CD4-positive, alpha-beta T cell treated with Interleukin-17A for 1 hour (primary cell): ENCODE results near the gene ATP2B2.

Experiments used
- DNase-seq: peaks from one replicate; pipeline ENCODE4 v3.0.0-alpha.2; 2020

Gene ATP2B2

DNA sequence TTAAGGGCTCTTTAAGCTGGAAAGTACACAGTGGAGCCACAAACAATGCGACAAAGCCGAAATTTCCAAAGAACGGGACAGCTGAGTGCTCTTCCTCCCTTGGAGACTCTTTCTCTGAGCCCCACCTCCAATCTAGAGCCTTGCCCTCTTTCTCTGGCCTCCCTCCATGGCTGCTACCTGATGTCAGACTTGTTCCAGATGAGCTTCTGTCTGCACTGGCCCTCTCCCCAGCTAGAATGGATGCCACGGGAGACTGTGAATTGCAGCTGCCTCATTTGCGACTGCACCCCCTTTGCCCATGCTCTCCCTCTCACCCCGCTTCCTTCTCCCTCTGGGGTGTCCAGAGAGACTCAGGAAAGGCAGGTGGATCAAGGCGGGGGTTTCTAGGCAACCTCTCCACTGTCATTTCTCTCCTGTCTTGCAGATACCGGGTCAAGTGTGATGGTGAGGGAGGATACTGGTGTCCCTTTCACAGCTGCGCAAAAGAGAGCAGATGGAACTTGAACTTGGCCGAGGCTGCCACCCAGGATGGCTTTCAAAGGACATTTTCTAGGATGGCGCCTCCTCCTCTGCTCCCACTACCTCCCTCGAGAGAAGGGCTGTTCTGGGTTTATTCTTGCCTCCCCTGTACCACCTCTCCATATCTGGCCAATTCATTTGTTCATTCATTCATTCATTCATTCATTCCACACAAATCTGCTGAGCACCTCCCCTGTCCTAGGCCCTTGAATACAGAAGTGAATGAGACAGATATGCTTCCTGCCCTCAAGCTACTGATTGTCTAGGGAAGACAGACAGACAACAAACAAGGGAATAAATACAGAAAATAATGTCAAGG, 12.8 kb downstream of the ATP2B2 start:
- DNase-seq, result no peak

DNA sequence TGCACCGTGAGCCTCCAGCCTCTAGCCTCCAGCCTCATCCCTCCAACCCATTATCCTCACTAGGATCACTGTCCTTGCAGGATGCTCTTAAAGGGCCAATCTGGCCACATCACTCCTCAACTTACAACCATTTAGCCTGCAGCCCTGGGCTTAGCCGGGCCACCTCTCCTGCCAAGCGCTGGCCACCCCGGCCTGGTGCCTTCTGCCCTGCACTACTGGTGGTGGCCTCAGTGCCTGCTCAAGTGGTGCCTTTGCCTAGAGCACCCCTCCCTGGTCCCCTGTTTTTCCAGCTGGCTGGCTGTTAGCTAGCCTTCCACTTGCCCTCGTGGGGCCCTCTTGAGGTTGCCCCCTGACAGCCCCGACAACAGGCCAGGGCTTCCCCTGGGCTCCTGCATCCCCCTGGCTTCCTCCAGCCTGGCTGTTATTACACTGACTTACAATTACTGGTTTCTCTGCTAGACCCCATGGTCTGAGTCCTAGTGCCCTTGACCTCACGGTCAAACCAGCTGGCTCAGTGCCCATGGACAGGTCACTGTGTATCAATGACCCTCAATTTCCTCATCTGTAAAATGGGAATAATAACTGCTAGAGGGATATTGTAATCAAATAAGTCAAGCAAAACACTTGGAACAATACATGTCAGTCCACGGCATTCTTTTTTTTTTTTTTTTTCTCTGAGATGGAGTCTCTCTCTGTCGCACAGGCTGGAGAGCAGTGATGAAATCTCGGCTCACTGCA, 15.5 kb downstream of the ATP2B2 start:
- DNase-seq, result no peak

DNA sequence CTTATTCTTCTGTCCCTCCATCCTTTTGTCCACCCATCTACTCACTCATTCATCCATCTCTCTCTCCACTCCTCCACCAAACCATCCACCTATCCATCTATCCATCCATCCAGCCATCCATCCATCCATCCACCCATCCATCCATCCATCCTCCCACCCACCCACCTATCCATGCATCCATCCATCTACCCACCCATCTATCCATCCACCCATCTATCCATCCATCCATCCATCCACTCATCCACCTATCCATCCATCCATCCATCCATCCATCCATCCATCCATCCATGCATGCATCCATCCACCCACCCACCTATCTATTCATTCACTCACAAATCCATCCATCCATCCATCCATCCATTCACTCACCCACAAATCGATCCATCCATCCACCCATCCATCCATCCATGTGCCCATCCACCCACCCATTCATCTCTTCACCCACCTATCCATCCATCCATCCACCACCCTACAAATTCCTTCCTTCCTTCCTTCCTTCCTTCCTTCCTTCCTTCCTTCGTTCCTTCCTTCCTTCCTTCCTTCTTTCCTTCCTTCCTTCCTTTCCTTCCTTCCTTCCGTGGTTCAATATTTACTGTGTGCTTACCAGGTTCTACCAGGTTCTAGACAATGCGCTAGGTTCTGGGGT, 17.3 kb downstream of the ATP2B2 start:
- DNase-seq, result no peak

DNA sequence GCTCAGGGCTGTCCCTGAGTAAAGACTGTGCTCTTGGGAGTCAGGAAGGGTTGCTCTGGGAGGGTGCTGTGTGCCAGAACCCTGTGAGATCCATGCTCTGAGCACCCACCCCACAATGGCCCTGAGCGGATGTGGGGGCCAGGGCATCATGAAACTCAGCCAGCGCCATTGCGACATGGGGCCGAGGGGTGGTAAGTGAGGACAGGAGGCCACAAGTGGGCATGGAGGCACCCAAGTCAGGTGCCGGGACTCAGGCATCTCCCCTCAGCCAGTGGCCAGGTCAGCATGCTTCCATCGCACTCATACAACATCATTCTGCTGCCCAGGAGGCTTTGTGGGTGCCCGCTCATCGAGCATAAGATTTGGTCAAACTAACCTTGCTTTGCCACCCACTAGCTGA, 19.6 kb downstream of the ATP2B2 start:
- no peak for DNase-seq

DNA sequence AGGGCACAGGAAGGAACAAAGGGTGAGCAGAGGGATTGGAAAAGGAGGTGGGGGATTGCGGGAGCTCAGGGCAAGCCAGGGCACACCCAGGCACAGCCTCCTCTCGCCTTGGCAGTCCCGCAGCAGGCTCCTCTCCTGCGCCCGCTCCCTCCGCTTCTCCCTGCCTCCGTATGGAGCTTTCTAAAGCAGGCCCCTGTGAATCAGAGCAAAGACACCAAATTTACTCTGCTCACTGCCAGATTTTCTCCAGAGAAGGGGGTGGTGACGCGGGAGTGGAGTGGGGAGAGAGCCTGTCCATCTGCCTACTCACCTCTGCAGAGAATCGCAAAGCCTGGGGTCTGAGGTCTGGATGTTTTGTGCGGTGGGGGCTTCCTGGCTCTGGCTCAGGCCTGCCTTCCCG, 20.0 kb downstream of the ATP2B2 start:
- DNase-seq, result no peak

DNA sequence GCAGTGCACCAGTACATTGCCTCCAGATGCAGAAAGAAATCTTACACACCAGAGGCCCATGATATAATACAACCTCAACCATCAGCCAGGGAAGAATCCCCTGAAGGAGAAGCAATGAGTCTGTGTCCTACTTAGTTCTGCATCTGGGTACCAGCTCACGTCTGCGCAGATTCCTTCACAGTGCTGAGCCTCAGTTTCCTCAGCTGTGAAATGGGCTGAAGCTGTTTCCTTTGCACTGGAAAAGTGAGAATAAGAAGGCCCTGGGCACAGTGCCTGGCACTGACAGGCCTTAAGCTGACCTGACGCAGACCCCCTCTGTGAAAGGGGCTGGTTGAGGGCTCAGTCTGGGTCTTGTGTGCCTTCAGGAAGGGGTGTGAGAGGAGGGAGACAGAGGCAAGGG, 20.7 kb downstream of the ATP2B2 start:
- DNase-seq, result no peak

DNA sequence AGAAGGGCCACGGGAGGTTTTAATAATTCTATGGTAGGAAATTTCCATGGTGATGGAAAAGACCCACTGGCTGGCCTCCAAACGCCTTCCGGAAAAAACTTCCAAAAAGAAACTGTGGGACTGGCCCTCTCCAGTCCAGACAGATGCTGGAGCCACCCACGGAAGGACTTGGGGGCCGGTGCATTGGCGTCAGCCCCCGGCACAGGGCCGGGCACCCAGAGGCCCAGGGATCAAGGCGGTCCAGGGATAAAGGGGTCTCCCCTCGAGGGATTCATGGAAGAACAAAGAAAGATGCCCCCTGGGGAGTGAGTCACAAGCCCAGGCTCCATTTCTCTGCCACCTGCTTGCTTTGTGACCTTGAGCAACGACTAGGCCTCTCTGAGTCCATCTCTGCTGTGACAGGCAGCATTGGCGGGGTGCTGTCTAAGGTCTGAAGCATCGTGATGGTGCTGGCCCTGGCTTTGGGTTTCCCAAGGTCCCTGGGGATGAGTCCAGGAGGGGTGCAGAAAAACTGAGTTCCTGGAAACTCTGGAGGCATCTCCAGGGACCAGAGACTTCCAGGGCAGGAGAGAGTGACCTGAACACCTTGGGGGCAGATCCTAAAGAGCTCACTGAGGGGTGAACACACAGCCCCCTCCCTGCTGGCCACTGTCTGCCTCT, 21.6 kb downstream of the ATP2B2 start:
- DNase-seq, result no peak

DNA sequence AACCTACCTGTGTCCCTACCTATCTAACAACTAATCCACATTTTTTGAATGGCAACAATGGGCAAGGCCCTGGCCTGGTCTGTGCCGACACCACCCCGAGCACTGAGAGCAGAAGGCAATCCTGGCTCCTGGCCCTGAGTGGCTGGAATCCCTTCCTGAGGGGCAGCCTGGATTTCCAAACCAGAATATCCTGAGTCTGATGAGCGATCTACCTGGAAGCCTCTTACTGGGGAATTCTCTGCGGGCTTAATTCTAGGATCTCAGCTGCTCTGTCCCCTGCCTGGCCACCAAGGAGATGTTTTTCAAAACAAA, 22.1 kb downstream of the ATP2B2 start:
- DNase-seq, result no peak

DNA sequence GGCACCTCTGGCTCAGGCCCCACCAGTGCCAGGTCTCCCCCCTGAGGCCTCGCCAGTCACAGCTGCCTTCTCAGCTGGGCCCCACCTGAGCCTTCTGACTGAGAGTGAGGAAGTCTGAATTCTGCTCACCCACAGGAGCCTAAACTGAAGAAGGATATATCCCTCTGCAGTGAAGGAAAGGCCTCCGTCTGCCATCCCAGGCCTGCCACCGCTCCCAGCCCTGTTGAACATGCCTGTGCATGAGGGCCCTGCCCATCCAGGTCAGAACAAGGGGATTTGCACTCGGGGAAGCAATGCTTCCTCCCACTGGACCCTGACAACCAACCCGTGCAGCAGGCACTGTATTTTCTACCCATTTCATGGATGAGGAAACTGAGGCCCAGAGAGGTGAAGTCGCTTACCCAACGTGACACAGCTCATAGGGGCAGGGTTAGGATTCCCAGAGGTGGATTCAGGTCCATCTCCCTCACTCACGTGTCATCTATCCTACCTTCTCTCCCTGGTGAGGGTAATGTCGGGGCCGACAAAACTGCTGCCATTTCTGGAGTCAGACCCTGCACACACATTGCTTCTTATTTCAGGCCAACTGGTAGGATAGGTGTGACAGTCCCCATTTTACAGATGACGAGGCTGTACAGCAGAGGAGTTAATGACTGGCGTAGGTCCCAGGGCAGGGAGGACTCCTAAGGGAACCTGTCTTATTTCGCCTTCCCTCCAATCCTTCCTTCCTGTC, 22.6 kb downstream of the ATP2B2 start:
- no peak for DNase-seq

DNA sequence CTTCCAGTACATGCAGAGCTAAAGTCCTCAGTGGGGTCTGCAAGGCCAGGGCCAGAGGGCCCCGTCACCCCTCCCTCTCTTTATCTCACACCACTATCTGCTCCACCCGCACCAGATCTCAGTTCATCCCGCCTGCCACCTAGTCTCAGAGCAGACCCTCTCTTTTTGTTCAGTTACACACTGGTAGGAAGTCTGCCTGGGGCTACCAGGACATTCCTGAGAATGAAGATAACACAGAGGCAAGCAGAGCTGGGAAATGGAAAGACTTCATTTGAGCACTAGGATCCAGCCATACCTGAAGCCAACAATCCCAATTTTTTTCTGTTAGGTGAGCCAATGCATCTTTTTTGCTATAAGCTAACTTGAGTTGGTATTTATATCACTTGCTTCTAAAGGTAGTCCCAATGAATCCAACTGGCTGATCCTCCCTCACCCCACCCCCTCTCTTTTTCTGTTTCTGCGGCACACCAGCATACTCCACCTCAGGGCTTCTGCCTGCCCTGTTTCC, 24.5 kb downstream of the ATP2B2 start:
- no peak for DNase-seq

DNA sequence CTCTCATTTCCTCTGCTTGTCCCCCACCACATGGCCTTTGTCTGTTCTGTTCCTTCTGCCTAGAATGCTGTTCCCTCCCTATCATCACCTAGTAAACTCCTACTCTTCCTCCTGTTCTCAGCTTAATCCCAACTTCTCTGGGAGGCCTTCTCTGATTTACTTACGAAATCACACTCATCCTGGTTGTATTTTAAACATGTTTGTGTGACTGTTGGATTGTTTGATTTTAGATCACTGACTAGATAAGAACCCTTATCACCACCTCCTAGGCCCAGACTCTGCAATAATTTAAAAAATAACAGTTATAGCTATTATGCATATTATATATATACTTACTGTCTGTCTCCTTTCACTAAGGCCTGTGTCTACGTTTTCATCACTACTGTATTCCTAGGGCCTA, 26.1 kb downstream of the ATP2B2 start:
- no peak for DNase-seq

DNA sequence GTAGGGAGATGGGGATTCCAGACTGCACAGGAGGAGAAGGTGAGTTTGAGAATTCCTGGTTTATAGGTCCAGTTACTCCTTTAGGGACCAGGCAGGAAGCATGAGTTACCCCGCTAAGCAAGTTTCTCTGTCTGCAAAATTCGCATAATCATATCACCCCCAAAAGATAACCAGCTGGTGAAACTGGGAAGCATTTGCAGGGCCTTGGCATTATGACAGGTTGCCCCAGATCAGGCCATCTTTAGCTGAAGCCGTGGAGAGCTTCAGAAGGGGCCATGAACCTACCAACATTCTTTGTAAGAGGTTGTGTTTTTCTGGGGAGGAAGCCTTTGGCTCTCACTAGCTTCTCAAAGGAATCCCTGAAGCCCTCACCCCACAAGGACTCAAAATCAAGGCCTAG, 29.4 kb downstream of the ATP2B2 start:
- DNase-seq, result no peak

DNA sequence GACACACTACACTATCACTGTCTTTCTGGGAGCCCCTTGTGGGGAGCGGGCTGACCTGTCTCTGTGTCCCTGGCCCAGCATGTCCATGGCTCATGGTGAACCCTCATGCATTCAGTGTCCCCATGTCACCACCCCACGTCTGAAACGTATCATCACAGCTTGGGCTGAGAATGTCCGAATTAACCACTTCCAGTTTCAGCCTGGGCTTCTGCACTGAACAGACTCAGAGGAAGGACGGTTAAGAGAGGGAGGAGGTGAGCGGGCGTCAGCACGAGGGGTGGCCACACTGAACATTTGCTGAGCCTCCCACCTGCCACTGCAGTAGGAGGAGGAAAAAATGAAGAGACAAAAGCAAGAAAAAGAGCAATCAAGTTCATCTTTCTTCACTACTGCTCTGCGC, 30.5 kb downstream of the ATP2B2 start:
- no peak for DNase-seq

DNA sequence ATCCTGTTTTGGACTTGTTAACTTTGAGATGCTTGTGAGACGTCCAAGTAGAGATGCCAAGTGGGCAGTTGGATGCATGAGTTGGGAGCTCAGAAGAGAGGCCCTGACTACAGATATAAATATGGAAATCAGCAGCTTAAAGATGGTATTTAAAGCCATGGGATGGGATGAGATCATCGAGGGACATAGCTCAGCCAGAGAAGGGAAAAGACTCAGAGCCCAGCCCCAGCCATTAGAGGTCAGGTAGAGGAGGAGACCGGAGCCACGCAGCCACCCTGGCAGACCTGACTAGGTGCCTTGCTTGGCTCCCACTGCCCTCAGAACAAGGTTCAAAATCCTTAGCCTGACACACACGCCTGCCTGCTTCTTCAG, 31.1 kb downstream of the ATP2B2 start:
- no peak for DNase-seq

DNA sequence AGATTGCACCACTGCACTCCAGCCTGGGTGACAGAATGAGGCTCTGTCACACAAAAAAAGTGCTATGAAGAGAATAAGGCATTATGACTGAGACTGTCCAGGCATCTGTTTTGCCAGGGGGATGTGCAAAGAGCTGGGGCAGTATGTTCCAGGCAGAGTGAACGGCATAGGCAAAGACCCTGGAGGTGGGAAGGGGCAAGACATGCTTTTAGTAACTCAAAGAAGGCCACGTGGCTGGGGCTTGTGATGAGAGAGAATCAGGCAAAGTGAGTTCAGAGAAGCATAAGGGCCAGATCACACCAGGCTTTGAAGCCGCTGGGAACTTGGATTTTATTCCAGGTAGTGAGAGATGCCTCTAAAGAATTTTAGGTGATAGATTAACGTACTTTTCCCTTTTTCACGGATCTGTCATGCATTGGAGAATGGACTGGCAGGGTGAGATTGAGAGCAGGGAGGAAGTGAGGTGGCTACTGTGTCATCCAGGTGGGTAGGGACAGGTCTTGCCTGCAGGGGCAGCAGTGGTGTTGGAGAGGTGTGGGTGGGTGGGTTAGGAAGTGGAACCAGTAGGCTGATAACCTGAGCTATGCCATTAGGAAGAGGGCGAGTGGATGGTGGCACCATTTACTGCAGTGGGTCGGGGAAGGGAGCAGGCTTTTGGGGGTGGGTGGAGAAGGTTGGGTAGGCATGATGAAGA, 31.7 kb downstream of the ATP2B2 start:
- DNase-seq, result no peak

DNA sequence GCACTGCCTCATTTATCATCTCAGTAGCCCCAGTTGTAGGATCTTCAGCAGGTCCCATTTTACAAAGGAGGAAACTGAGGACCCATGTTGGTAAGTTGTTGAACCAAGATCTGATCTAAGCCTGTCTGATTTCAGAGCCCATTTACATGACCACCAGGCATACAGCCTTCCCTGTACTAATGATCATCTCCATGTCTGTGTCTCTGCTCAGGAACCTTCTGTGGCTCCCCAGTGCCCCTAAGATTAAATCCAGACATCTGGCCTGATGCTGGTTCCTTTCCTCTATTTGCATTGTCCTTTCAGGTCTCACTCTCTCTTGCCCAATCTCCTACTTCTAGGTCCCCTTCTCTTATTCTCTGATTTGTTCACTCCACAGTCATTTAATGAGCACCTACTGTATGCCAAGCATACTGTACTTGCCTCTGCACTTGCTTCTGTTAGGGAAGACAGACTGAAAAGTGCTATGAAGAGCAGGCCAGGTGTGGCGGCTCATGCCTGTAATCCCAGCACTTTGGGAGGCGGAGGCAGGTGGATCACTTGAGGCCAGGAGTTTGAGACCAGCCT, 32.4 kb downstream of the ATP2B2 start:
- DNase-seq, result no peak

DNA sequence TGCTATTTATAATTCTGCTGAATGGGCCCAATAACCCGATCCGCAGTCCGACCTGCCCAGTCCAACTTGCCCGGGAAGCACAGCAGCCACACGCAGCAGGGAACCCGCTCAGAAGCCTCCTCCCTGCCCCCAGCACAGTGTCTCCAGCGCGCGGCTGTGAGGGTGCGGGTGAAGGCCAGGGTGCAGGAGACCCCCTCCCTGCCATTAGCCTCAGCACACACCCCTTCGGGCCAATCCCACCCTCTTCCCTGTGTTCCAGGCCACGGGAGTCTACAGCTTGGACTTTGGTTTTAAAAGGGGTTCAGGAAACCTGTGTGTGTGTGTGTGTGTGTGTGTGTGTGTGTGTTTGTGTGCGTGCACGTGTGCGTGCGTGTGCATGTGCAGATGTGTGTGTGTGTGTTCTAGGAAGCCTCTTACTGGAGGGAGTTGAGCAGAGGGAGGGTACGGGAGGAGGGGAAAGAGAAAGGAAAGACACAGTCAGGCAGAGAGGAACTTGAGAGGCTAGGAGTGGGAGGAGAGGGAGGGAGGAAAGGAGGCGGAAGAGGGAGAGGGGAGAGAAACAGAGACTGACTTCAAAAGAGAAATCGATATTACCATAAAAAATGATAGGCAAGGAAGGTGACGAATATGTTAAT, 34.2 kb downstream of the ATP2B2 start:
- no peak for DNase-seq

DNA sequence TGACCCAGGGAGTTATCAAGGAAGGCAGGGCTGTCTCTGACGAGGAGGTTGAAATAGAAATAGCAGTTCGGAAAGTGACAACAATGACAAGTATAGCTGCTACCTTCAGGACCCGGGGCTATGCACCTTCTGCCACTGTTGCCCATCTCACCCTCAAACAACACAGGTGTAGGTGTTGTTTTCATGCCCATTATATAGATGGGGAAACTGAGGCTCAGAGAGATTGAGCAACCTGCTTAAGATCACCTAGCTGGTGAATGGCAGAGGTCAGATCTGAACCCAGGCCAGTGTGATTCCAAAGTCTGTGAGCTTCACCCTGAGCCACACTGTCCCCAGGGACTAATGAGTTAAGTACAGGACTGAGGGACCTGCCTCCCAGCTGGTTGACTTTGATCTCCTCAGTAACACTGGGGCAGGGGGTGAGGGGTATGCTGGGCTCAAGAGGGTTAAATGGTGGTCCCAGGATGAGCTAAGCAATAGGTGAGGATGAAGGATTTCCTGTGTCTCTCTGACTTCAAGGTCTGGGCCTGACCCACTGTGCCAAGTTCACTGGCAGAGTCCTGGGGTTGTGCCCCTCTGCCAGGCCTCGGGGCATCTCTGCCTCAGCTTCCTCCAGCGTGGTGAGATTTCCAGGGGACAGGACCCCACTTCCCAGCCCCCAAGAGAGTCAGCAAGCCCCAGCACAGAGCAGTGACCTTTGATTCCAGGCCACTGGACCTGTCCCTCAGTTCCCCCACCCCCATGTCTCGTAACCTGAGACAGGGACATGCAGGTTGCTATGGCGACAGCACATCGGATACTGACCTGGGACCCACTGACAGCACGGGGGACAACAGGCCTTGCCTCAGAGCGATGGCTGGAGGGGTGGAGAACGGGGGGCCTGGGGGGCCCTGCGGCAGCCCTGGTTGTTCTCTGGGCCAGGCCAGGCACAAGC, 35.0 kb downstream of the ATP2B2 start:
- no peak for DNase-seq

DNA sequence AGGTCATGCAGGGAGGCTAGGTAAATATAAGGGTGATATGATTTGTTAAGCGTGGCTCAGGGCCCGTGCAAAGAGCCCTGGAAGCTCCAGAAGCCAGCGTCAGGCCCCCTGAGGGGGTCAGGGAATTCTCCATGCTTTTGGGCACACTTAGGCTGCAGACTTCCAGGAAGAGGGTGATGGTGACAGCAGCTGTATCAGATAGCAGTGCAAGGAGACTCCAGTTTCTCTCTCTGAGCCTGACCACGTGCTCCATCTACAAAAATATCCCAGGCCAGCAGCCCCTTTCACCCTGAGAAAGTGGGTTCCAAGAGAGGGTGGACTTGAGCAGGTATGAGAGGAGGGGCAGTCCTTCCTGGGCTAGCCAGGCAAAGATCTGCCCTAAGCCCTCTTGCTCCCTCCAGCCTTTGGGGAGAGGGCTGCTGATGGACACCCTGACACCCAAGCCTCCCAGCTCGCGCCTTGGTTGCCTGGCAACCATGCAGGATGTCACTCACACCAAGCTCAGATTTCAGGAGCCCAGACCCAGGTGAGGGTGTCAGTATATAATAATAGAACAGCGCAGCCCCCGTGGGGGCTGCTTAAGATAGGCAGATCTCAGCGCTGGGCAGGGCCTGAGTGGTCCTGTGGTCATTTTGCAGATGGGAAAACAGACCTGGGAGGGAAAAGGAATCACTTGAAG, 35.8 kb downstream of the ATP2B2 start:
- DNase-seq, result no peak
